Glomerular endothelial cell (primary cell): ENCODE results near the gene PCDHGA5. TPM values are rescaled to one million over a fixed set of nuclear protein-coding genes. Genes with fewer than 3 reads are reported as not detected.
"Not testable (repeated sequence)": the region's sequence is repeated elsewhere in the genome, so short reads cannot be mapped to it uniquely, and the experiment has no call there.

ENCODE experiments used
- DNase-seq: peaks from one replicate; pipeline ENCODE4 v3.0.0-alpha.2; 2011; ENCODE audit warnings: low read depth, low spot score; ENCODE audit errors: extremely low read depth
- total RNA-seq: library from RNA; depleted of rRNA; stranded (reverse); fragments of >200 nt; gene quantifications from 2 replicates; pipeline ENCODE4 v1.2.3, GENCODE V29; 2015

Gene PCDHGA5
- total RNA-seq, 1 donor from 2014 or later, result 2.1 TPM

- DNase-seq, result no peak
Observed at GRCh38 chr5:141383345-141383744, 19.4 kb downstream of the PCDHGA5 start.

DNA sequence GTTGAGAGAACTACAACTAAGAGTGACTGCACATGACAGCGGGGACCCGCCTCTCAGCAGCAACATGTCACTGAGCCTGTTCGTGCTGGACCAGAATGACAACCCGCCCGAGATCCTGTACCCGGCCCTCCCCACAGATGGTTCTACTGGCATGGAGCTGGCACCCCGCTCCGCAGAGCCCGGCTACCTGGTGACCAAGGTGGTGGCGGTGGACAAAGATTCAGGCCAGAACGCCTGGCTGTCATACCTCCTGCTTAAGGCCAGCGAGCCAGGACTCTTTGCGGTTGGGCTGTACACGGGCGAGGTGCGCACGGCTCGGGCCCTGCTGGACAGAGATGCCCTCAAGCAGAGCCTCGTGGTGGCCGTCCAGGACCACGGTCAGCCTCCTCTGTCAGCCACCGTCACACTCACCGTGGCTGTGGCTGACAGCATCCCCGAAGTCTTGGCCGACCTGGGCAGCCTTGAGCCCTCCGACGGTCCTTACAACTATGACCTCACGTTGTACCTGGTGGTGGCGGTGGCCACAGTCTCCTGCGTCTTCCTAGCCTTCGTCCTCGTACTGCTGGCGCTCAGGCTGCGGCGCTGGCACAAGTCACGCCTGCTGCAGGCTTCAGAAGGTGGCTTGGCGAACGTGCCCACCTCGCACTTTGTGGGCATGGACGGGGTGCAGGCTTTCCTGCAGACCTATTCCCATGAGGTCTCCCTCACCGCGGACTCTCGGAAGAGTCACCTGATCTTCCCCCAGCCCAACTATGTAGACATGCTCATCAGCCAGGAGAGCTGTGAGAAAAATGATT lies 20.7 kb downstream of the PCDHGA5 start:
- DNase-seq, result no peak

DNA sequence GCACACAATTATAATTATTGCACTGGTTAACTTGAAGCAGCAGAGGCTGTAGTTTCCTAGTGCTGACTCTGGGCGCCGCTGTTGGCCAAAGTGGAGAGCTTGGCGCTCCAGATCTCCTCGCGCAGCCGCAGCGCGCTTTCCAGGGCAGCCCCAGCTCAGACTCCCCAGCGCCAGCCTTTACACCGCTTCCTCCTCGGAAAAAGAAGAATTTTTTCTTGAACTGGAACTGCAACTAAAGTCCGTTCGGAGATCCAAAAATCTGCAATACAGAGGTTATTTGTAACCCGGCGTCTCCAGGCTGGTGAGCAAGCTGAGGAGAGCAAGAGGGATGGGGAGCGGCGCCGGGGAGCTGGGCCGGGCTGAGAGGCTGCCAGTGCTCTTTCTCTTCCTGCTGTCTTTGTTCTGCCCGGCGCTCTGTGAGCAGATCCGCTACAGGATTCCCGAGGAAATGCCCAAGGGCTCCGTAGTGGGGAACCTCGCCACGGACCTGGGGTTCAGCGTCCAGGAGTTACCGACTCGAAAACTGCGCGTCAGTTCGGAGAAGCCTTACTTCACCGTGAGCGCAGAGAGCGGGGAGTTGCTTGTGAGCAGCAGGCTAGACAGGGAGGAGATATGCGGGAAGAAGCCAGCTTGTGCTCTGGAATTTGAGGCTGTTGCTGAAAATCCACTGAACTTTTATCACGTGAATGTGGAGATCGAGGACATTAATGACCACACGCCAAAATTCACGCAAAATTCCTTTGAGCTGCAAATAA lies 23.8 kb downstream of the PCDHGA5 start, which contains the start of gene PCDHGB4:
PCDHGB4 (plus strand) TSS at position 142 of the 755 bp plus-strand sequence; CDS start at position 329, 187 bp downstream.
- DNase-seq, result not testable (repeated sequence)

GRCh38 chr5:141388661-141389060 lies 24.7 kb downstream of the PCDHGA5 start:
- DNase-seq, result no peak

DNA sequence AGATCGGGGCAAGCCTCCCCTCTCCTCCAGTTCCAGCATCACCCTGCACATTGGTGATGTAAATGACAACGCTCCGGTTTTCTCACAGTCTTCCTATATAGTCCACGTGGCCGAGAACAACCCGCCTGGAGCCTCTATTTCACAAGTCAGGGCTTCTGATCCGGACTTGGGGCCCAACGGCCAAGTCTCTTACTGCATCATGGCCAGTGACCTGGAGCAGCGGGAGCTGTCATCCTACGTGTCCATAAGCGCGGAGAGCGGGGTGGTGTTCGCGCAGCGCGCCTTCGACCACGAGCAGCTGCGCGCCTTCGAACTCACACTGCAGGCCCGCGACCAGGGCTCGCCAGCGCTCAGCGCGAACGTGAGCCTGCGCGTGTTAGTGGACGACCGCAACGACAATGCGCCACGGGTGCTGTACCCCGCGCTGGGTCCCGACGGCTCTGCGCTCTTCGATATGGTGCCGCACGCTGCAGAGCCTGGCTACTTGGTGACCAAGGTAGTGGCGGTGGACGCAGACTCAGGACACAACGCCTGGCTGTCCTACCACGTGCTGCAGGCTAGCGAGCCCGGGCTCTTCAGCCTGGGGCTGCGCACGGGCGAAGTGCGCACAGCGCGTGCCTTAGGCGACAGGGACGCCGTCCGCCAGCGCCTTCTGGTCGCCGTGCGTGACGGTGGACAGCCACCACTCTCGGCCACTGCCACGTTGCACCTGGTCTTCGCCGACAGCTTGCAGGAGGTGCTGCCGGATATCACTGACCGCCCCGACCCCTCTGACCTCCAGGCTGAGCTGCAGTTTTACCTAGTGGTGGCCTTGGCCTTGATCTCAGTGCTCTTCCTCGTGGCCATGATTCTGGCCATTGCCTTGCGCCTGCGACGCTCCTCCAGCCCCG lies 25.4 kb downstream of the PCDHGA5 start:
- DNase-seq, result no peak

GRCh38 chr5:141392429-141393198 lies 28.7 kb downstream of the PCDHGA5 start, which contains the start of gene PCDHGA8:
Gene PCDHGA8, plus strand, starts transcription at chr5:141392633. Its CDS starts 181 bp downstream, at chr5:141392814.
- DNase-seq, result no peak

- no peak for DNase-seq
Observed at GRCh38 chr5:141393267-141393666, 29.3 kb downstream of the PCDHGA5 start.

- not testable (repeated sequence) for DNase-seq
Observed at GRCh38 chr5:141394401-141395187, 30.6 kb downstream of the PCDHGA5 start.

GRCh38 chr5:141397756-141398551 lies 34.0 kb downstream of the PCDHGA5 start, which contains the start of gene PCDHGB5:
Gene PCDHGB5, plus strand, starts transcription at chr5:141397947. Its CDS starts 181 bp downstream, at chr5:141398128.
- DNase-seq, result not testable (repeated sequence)

DNA sequence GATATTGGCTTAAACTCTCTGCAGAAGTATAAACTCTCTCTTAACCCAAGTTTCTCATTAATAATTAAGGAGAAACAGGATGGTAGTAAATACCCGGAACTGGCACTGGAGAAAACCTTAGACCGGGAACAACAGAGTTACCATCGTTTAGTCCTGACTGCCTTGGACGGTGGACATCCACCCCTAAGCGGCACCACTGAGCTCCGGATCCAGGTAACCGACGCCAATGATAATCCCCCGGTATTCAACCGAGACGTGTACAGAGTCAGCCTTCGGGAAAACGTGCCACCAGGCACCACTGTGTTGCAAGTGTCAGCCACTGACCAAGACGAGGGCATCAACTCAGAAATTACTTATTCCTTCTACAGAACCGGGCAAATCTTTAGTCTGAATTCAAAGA lies 34.6 kb downstream of the PCDHGA5 start:
- DNase-seq, result no peak

- DNase-seq, result no peak
Observed at GRCh38 chr5:141399555-141400258, 35.7 kb downstream of the PCDHGA5 start.

- DNase-seq, result no peak
Observed at GRCh38 chr5:141402553-141403243, 38.7 kb downstream of the PCDHGA5 start, which contains the start of gene PCDHGA9. Gene PCDHGA9, plus strand, starts transcription at chr5:141402778. Its CDS starts 175 bp downstream, at chr5:141402953.

DNA sequence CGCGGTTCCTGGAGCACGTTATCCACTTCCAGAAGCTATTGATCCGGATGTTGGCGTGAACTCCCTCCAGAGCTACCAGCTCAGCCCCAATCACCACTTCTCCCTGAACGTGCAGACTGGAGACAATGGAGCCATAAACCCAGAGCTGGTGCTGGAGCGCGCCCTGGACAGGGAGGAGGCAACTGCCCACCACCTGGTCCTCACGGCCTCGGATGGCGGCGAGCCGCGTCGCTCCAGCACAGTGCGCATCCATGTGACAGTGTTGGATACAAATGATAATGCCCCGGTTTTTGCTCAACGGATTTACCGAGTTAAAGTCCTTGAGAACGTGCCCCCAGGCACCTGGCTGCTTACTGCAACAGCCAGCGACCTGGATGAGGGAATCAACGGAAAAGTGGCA lies 39.4 kb downstream of the PCDHGA5 start:
- DNase-seq, result no peak

GRCh38 chr5:141407790-141408505 lies 44.0 kb downstream of the PCDHGA5 start, which contains the start of gene PCDHGB6:
Gene PCDHGB6, plus strand, starts transcription at chr5:141408021. Its CDS starts 182 bp downstream, at chr5:141408203.
- not testable (repeated sequence) for DNase-seq

- no peak for DNase-seq
Observed at GRCh38 chr5:141409598-141410306, 45.8 kb downstream of the PCDHGA5 start.
